ENCODE measurements around the gene CLIC5.

CLIC5 gene

GRCh38 chr6:46015119-46015968 lies at the start of gene CLIC5:
Gene CLIC5 (minus strand): TSS chr6:46015860. CDS start chr6:46015542, 318 bp downstream.
- peak; percentile 62 for DNase-seq (ENCODE audit: low spot score)

- no peak for DNase-seq (ENCODE audit: low spot score)
Observed at GRCh38 chr6:46062991-46063390, 47.3 kb upstream of the CLIC5 start.

DNA sequence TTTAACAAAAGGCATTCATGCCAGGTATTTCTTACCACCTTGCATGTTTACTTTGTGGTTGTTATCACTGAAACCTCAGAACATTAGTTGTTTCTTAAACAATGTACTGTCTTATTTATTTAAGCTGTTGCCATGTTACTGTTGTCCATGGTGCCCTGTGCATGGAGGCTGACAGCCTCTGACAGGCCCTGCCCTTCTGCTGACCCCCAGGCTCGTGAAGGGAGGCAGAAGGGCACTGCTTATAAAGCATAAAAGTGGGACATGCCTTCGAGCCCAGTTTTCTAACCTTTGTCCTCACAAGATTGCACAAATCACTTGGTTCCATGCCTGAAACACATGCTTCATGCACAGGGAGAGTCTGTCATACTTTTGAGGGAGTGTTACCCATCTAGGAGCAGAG lies 46.7 kb upstream of the CLIC5 start:
- no peak for DNase-seq (ENCODE audit: low spot score)

- no peak for DNase-seq (ENCODE audit: low spot score)
Observed at GRCh38 chr6:46061497-46061896, 45.8 kb upstream of the CLIC5 start.

GRCh38 chr6:46059608-46060007 lies 43.9 kb upstream of the CLIC5 start:
- no peak for DNase-seq (ENCODE audit: low spot score)

GRCh38 chr6:46058951-46059350 lies 43.3 kb upstream of the CLIC5 start:
- DNase-seq (ENCODE audit: low spot score), result no peak

GRCh38 chr6:46057792-46058191 lies 42.1 kb upstream of the CLIC5 start:
- DNase-seq (ENCODE audit: low spot score), result no peak

GRCh38 chr6:46056906-46057529 lies 41.4 kb upstream of the CLIC5 start:
- DNase-seq (ENCODE audit: low spot score), result no peak

GRCh38 chr6:46054516-46054915 lies 38.9 kb upstream of the CLIC5 start:
- DNase-seq (ENCODE audit: low spot score), result no peak

GRCh38 chr6:46053039-46053933 lies 37.6 kb upstream of the CLIC5 start:
- DNase-seq (ENCODE audit: low spot score), result no peak

GRCh38 chr6:46052479-46052878 lies 36.8 kb upstream of the CLIC5 start:
- DNase-seq (ENCODE audit: low spot score), result no peak

- no peak for DNase-seq (ENCODE audit: low spot score)
Observed at GRCh38 chr6:46051962-46052361, 36.3 kb upstream of the CLIC5 start.

- DNase-seq (ENCODE audit: low spot score), result no peak
Observed at GRCh38 chr6:46050845-46051405, 35.3 kb upstream of the CLIC5 start.

DNA sequence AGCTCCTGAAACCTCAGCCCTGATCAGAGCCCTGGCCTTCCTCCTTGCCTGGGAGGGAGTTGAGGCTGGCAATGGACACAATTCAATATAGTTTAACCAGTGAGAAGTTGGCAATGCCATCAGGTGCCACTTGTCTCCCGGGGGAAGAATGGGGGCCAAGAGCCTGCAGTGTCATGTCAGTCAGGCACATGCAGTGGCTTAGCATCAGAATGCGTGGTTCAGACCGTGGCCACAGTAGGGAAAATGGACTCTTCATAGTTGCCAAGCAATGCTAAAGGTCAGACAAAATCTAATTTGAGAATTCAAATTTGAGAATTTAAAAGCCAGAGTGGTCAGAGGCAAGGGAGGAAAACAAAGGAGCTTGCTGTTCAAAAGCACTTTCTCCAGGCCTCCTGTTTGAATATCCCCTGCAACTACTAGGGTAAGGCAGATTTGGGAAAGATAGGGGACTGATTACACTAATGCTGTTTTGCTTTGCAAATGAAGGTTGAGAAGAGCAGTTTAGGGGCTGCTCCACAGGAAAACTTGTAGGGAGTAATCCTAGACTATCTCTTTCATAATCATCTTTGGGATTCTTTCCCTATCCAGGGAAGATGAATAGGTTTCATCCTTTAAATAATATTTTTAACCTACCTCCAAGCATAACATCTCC lies 33.1 kb upstream of the CLIC5 start:
- no peak for DNase-seq (ENCODE audit: low spot score)

- DNase-seq (ENCODE audit: low spot score), result no peak
Observed at GRCh38 chr6:46046558-46047174, 31.0 kb upstream of the CLIC5 start.

GRCh38 chr6:46044881-46045617 lies 29.4 kb upstream of the CLIC5 start:
- DNase-seq (ENCODE audit: low spot score), result no peak

GRCh38 chr6:46042355-46042999 lies 26.8 kb upstream of the CLIC5 start:
- no peak for DNase-seq (ENCODE audit: low spot score)

DNA sequence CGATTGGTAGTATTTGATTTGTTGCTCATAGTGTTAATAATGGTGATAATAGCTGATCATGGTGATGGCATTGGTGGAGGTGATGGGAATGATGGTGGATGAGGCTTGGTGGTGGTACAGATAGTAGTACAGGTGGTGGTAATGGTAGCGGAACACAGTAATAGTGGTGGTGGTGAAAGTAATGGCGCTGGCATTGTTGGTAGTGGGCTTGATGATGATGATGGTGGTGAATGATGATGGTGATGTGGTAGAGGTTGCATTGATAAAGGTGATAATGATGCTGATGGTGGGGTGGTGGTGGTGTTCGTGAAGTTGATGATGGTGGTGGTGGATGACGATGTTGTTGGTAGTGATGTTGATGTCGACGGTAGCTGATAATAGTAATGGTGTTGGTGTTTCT lies 24.6 kb upstream of the CLIC5 start:
- DNase-seq (ENCODE audit: low spot score), result no peak

DNA sequence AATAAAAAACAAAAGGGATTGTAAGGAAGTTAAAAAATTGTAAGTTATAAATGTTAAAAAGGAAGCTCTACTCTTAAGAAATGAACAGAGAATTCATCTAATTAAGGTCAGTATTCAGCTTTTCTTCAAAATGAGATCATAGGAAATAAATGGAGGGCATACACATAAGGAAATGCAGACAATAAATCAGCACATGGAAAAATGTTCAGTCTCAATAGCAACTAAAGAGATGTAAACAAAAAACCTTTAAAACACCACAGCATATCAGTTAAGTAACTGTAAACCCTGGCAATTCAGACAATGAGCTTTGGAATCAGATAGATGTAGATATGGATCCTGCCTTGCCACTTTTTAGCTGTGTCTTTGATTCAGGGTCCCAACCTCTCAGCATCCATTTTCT lies 24.0 kb upstream of the CLIC5 start:
- no peak for DNase-seq (ENCODE audit: low spot score)

GRCh38 chr6:46036911-46037310 lies 21.3 kb upstream of the CLIC5 start:
- DNase-seq (ENCODE audit: low spot score), result no peak

Measured in ecto neural progenitor cell (in vitro differentiated cells).